ENCODE data around the gene SERPINE3. TPM values are rescaled to one million over a fixed set of nuclear protein-coding genes. Genes with fewer than 3 reads are reported as not detected.

The SERPINE3 gene
- total RNA-seq, result not detected in 2 replicates

DNA sequence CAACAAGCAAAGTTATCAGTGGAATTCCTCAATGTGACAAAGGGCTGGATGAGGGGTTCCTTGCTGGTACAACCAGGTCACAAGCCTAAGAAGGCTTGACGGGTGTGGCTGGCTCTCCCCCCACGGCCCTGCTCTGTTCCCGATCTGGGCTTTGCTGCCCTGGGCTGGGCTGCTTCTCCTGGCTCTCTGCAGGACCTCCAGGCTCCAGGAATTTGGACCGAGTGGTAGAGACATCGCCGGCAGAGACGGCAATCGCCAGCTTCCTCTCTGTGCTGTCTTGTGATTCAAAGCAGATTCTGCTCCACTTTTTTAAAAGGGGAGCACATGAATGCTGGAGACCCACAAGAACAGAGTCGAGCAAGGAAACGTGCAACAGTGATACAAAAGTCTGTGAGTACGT is at the start of gene SERPINE3:
TSS of gene SERPINE3 (plus strand) at position 338 of the 400 bp plus-strand sequence. CDS start 1,401 bp downstream, outside the sequence.

Other genes with a start within 250 kb of the SERPINE3 start
- gene C13orf42, start 228.4 kb upstream of the SERPINE3 start, total RNA-seq, result not detected in 2 replicates
- gene FAM124A, start 117.3 kb upstream of the SERPINE3 start, total RNA-seq, result not detected in 2 replicates
- gene INTS6, start 113.3 kb downstream of the SERPINE3 start, total RNA-seq, result 22.7 and 32.2 TPM in 2 replicates
- 7.6 and 13.6 TPM in 2 replicates for gene WDFY2, start 244.8 kb downstream of the SERPINE3 start, total RNA-seq